ENCODE results near the gene MVP. TPM values are rescaled to one million over a fixed set of nuclear protein-coding genes. Genes with fewer than 3 reads are reported as not detected.

Gene MVP
- total RNA-seq, 4 donors from 2014 or later: 40.3 to 77.5 (median 47.6) TPM

- no peak for DNase-seq
- no peak for ATAC-seq
- no peaks in the 10 kb centered on the region for H3K9me3 ChIP-seq
- in situ Hi-C loops (cut with MboI; ENCODE audit: low sequenced_read_pairs in 4 of 4): no loop called here
- TF ChIP-seq POLR2A (IDR thresholded peaks at IDR 0.05) (no peak), CTCF (IDR thresholded peaks at IDR 0.05 in 4 of 5, conservative IDR thresholded peaks at IDR 0.05 in 1 of 5) (no peak)
- intact Hi-C loops (cut with DNase I; ENCODE audit: low total_unique reads): no loop called here
- peaks cover 0 to 67% of the 10 kb centered on the region in 2 donors for H3K36me3 ChIP-seq
- no peaks in the 10 kb centered on the region for H3K27me3 ChIP-seq
- H3K27ac ChIP-seq: no peak overlapping the region
- H3K4me3 ChIP-seq: no peak overlapping the region
- no peaks in the 10 kb centered on the region for H3K4me1 ChIP-seq
Observed at GRCh38 chr16:29835926-29836325, 15.7 kb downstream of the MVP start.

- DNase-seq: no peak
- Histone ChIP-seq H3K36me3 (peaks cover 0 to 65% of the 10 kb centered on the region in 2 donors), H3K9me3 (no peaks in the 10 kb centered on the region), H3K4me1 (no peaks in the 10 kb centered on the region), H3K4me3 (no peak overlapping the region), H3K27ac (no peak overlapping the region), H3K27me3 (no peaks in the 10 kb centered on the region)
- intact Hi-C loops (cut with DNase I; ENCODE audit: low total_unique reads): no loop called here
- no peak for ATAC-seq
- TF ChIP-seq CTCF (IDR thresholded peaks at IDR 0.05 in 4 of 5, conservative IDR thresholded peaks at IDR 0.05 in 1 of 5): no peak
- no peak for TF ChIP-seq POLR2A (IDR thresholded peaks at IDR 0.05)
- in situ Hi-C loops (cut with MboI; ENCODE audit: low sequenced_read_pairs in 4 of 4): no loop called here
Observed at GRCh38 chr16:29836623-29837022, 16.4 kb downstream of the MVP start.

GRCh38 chr16:29837841-29838240 is 17.6 kb downstream of the MVP start:
- Histone ChIP-seq H3K4me1 (no peaks in the 10 kb centered on the region), H3K36me3 (peaks cover 0 to 77% of the 10 kb centered on the region in 2 donors), H3K9me3 (no peaks in the 10 kb centered on the region), H3K27me3 (no peaks in the 10 kb centered on the region), H3K27ac (no peak overlapping the region), H3K4me3 (no peak overlapping the region)
- ATAC-seq (no peak), DNase-seq (no peak)
- intact Hi-C loops (cut with DNase I; ENCODE audit: low total_unique reads) (no loop called here), in situ Hi-C loops (cut with MboI; ENCODE audit: low sequenced_read_pairs in 4 of 4) (no loop called here)
- TF ChIP-seq CTCF (IDR thresholded peaks at IDR 0.05 in 4 of 5, conservative IDR thresholded peaks at IDR 0.05 in 1 of 5) (no peak), POLR2A (IDR thresholded peaks at IDR 0.05) (no peak)

GRCh38 chr16:29839822-29840221 is 19.6 kb downstream of the MVP start:
- no peak overlapping the region for H3K27ac ChIP-seq
- no peaks in the 10 kb centered on the region for H3K4me1 ChIP-seq
- intact Hi-C loops (cut with DNase I; ENCODE audit: low total_unique reads) (no loop called here), in situ Hi-C loops (cut with MboI; ENCODE audit: low sequenced_read_pairs in 4 of 4) (loop anchor here in 2 of 4 donors (10.0 kb wide), 1 partner anchor 145 kb away; no protein-coding TSS in a partner anchor)
- TF ChIP-seq CTCF (IDR thresholded peaks at IDR 0.05 in 4 of 5, conservative IDR thresholded peaks at IDR 0.05 in 1 of 5) (no peak), POLR2A (IDR thresholded peaks at IDR 0.05) (no peak)
- no peaks in the 10 kb centered on the region for H3K27me3 ChIP-seq
- DNase-seq (no peak), ATAC-seq (no peak)
- no peak overlapping the region for H3K4me3 ChIP-seq
- H3K9me3 ChIP-seq: no peaks in the 10 kb centered on the region
- peaks cover 0 to 75% of the 10 kb centered on the region in 2 donors for H3K36me3 ChIP-seq

GRCh38 chr16:29840240-29840639 is 20.0 kb downstream of the MVP start:
- peaks cover 0 to 75% of the 10 kb centered on the region in 2 donors for H3K36me3 ChIP-seq
- intact Hi-C loops (cut with DNase I; ENCODE audit: low total_unique reads): no loop called here
- DNase-seq (no peak), ATAC-seq (no peak)
- H3K4me1 ChIP-seq: no peaks in the 10 kb centered on the region
- H3K9me3 ChIP-seq: no peaks in the 10 kb centered on the region
- TF ChIP-seq CTCF (IDR thresholded peaks at IDR 0.05 in 4 of 5, conservative IDR thresholded peaks at IDR 0.05 in 1 of 5) (no peak), POLR2A (IDR thresholded peaks at IDR 0.05) (no peak)
- H3K27ac ChIP-seq: no peak overlapping the region
- H3K27me3 ChIP-seq: no peaks in the 10 kb centered on the region
- in situ Hi-C loops (cut with MboI; ENCODE audit: low sequenced_read_pairs in 4 of 4): loop anchor here in 2 of 4 donors (10.0 kb wide), 1 partner anchor 145 kb away; no protein-coding TSS in a partner anchor
- H3K4me3 ChIP-seq: no peak overlapping the region
